ENCODE measurements around the gene PPP1R15A.
"Not testable (repeated sequence)": the region's sequence is repeated elsewhere in the genome, so short reads cannot be mapped to it uniquely, and the experiment has no call there.

Gene PPP1R15A

GRCh38 chr19:48915757-48916156 is 43.5 kb downstream of the PPP1R15A start:
- DNase-seq (ENCODE audit: low spot score): no peak

- no peak for DNase-seq (ENCODE audit: low spot score)
These were observed 45.9 kb downstream of the PPP1R15A start for GRCh38 chr19:48918071-48918470.

DNA sequence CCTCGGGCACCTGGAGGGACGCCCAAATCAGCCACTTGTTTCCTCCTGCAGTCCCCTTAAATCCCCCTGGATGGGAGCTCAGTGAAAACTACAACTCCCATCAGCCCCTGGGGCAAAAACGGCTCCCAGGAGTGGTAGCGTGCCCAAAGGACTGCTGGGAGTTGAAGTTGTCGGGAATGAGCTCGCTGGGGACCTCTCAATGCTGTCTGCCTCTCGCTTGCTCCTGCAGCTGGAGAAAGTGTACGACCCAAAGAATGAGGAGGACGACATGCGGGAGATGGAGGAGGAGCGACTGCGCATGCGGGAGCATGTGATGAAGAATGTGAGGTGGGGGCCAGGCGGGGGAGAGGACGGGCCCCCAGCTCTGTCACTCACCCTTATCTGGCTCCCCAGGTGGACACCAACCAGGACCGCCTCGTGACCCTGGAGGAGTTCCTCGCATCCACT is 46.6 kb downstream of the PPP1R15A start:
- peak; percentile 36 for DNase-seq (ENCODE audit: low spot score)

DNA sequence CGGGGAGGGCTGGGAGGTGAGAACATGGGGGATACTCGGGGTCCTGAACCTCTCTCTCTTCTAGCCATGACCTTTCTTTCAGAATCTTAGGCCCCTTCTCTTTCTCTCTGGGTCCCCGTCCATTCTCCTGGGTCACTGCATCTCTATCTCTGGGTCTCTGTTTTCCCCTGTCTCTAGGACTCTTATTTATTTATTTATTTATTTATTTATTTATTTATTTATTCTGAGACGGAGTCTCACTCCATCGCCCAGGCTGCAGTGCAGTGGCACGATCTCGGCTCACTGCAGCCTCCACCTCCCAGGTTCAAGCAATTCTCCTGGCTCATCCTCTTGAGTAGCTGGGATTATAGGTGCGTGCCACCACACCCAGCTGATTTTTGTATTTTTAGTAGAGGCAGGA is 47.0 kb downstream of the PPP1R15A start:
- not testable (repeated sequence) for DNase-seq (ENCODE audit: low spot score)

- no peak for DNase-seq (ENCODE audit: low spot score)
These were observed 48.7 kb downstream of the PPP1R15A start for GRCh38 chr19:48920949-48921348.

DNA sequence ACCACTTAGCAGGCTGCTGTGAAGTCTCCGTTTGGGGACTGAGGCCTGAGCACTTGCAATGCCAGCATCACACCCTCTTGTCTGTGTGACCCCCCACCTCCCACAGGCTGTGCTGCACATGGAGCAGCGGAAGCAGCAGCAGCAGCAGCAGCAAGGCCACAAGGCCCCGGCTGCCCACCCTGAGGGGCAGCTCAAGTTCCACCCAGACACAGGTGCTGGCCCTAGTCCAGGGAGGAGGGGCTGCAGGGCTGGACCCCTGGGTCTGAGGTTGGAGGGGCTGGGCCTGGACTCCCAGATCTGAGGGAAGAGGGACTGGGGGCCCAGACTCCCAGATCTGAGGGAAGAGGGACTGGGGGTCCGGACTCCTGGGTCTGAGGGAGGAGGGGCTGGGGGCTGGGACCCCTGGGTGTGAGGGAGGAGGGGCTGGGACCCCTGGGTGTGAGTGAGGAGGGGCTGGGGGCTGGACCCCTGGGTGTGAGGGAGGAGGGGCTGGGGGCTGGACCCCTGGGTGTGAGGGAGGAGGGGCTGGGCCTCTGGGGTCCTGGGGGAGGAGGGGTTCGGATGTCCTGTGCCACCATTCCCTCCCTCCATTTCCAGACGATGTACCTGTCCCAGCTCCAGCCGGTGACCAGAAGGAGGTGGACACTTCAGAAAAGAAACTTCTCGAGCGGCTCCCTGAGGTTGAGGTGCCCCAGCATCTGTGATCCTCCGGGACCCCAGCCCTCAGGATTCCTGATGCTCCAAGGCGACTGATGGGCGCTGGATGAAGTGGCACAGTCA is 49.7 kb downstream of the PPP1R15A start:
- DNase-seq (ENCODE audit: low spot score): no peak

DNA sequence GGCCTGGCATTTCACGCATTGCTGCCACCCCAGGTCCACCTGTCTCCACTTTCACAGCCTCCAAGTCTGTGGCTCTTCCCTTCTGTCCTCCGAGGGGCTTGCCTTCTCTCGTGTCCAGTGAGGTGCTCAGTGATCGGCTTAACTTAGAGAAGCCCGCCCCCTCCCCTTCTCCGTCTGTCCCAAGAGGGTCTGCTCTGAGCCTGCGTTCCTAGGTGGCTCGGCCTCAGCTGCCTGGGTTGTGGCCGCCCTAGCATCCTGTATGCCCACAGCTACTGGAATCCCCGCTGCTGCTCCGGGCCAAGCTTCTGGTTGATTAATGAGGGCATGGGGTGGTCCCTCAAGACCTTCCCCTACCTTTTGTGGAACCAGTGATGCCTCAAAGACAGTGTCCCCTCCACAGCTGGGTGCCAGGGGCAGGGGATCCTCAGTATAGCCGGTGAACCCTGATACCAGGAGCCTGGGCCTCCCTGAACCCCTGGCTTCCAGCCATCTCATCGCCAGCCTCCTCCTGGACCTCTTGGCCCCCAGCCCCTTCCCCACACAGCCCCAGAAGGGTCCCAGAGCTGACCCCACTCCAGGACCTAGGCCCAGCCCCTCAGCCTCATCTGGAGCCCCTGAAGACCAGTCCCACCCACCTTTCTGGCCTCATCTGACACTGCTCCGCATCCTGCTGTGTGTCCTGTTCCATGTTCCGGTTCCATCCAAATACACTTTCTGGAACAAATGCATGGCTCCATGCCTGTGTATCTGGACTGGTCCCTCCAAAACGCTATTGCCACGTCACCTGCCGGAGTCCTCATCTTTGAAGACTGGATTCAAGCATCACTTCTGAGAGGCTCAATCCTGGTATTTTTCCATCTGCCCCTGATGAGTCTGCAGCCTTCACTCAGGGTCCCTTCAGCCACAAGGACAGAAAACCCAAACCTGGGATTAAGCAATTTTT is 50.6 kb downstream of the PPP1R15A start:
- no peak for DNase-seq (ENCODE audit: low spot score)

DNA sequence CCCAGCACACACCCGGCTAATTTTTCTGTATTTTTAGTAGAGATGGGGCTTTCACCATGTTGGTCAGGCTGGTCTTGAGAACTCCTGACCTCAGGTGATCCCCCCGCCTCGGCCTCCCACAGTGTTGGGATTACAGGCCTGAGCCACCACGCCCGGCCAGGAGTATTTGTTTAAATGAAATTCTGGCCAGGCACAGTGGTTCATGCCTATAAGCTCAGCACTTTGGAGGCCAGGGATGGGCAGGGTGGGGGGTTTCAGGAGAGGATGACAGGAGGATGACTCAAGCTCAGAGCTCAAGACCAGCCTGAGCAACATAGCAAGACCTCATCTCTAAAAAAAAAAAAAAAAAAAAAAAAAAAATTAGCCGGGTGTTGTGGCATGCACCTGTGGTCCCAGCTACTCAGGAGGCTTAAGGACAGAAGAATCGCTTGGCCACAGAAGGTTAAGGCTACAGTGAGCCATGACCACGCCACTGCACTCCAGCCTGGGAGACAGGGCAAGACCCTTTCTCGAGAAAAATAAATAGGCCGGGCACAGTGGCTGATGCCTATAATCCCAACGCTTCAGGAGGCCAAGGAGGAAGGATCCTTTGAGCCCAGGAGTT is 53.1 kb downstream of the PPP1R15A start:
- DNase-seq (ENCODE audit: low spot score): peak; percentile 71

All from hepatic stellate cell (primary cell).